Ovary (tissue), 3 donors: Measurements from ENCODE around the gene POMZP3.
"Not testable (repeated sequence)": the region's sequence is repeated elsewhere in the genome, so short reads cannot be mapped to it uniquely, and the experiment has no call there.

Experiments used
- CTCF ChIP-seq, 3 donors: fragments of 450-650 bp in 2 of 3; fragments of 200-600 bp in 1 of 3; IDR thresholded peaks; one replicate each; pipeline versions ENCODE4 v1.5.1 to v1.8.0; 2016 to 2022; ENCODE audit warnings: antibody characterized with exemption in 3 of 3, mild to moderate bottlenecking in 1 of 3
- POLR2A ChIP-seq: fragments of 450-650 bp; IDR thresholded peaks from one replicate; pipeline ENCODE4 v1.6.1; 2017; ENCODE audit warnings: antibody characterized with exemption, mild to moderate bottlenecking, moderate library complexity
- donor health status: DM: no; HTN: no; CAD: no.

DNA sequence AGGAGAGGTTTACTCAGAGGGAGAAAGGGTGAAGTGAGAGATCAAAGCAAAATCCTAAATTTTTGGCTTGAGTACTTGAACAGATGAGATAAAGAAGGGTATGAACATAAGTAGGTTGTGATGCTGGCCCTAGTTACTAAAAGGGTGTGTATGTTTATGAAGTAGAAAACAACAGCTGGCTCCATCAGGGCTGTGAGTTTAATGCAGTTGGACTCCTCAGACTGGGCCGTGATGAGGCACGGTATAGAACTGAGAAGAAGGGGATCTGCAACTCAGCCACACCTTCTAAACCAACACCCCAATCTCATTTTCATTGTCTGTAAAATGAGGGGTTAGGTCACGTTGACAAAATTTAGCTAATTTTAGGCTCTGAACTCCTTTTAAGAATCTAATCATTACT, 54.8 kb downstream of the POMZP3 start:
- not testable (repeated sequence) for TF ChIP-seq CTCF (IDR thresholded peaks at IDR 0.05); POLR2A
